ENCODE results near the gene TAF7.
"Not testable (repeated sequence)": the region's sequence is repeated elsewhere in the genome, so short reads cannot be mapped to it uniquely, and the experiment has no call there.

Gene TAF7

GRCh38 chr5:141345327-141345726, 24.7 kb upstream of the TAF7 start:
- no peak for TF ChIP-seq ZNF274 (IDR thresholded peaks at IDR 0.05; ENCODE audit: low read depth, low read length)
- no peak overlapping the region for H3K4me3 ChIP-seq (ENCODE audit: low read length)

GRCh38 chr5:141343953-141344463, 23.4 kb upstream of the TAF7 start:
- TF ChIP-seq ZNF274 (IDR thresholded peaks at IDR 0.05; ENCODE audit: low read depth, low read length) = no peak
- H3K4me3 ChIP-seq (ENCODE audit: low read length) = peak overlapping the region; percentile 64

- peak within 1 kb of the TSS; percentile 64 for H3K4me3 ChIP-seq (ENCODE audit: low read length)
- no peak for TF ChIP-seq ZNF274 (IDR thresholded peaks at IDR 0.05; ENCODE audit: low read depth, low read length)
Observed at GRCh38 chr5:141343242-141343952, 22.8 kb upstream of the TAF7 start, which contains the start of gene PCDHGA3. Gene PCDHGA3 (plus strand): TSS chr5:141343829. CDS start chr5:141344034, 205 bp downstream.

GRCh38 chr5:141342773-141343172, 22.2 kb upstream of the TAF7 start:
- TF ChIP-seq ZNF274 (IDR thresholded peaks at IDR 0.05; ENCODE audit: low read depth, low read length) = no peak

GRCh38 chr5:141340781-141341354, 20.3 kb upstream of the TAF7 start:
- not testable (repeated sequence) for H3K4me3 ChIP-seq (ENCODE audit: low read length)

More at GRCh38 chr5:141342773-141343172, 22.2 kb upstream of the TAF7 start:
- H3K4me3 ChIP-seq (ENCODE audit: low read length) = no peak overlapping the region

GRCh38 chr5:141338538-141339306, 18.1 kb upstream of the TAF7 start, which contains the start of gene PCDHGA2:
Gene PCDHGA2 (plus strand): TSS chr5:141338760.
- H3K4me3 ChIP-seq (ENCODE audit: low read length) = no peak within 1 kb of the TSS

GRCh38 chr5:141332571-141332970, 12.0 kb upstream of the TAF7 start:
- not testable (repeated sequence) for H3K4me3 ChIP-seq (ENCODE audit: low read length)

More at GRCh38 chr5:141338538-141339306, 18.1 kb upstream of the TAF7 start, which contains the start of gene PCDHGA2:
- no peak for TF ChIP-seq ZNF274 (IDR thresholded peaks at IDR 0.05; ENCODE audit: low read depth, low read length)

- no peak for TF ChIP-seq ZNF274 (IDR thresholded peaks at IDR 0.05; ENCODE audit: low read depth, low read length)
Observed at GRCh38 chr5:141330299-141331080, 9.9 kb upstream of the TAF7 start, which contains the start of gene PCDHGA1. Gene PCDHGA1 (plus strand): TSS chr5:141330514.

GRCh38 chr5:141328231-141328630, 7.6 kb upstream of the TAF7 start:
- no peak for TF ChIP-seq ZNF274 (IDR thresholded peaks at IDR 0.05; ENCODE audit: low read depth, low read length)
- no peak overlapping the region for H3K4me3 ChIP-seq (ENCODE audit: low read length)

More at GRCh38 chr5:141330299-141331080, 9.9 kb upstream of the TAF7 start, which contains the start of gene PCDHGA1:
- no peak within 1 kb of the TSS for H3K4me3 ChIP-seq (ENCODE audit: low read length)

GRCh38 chr5:141326088-141326854, 5.7 kb upstream of the TAF7 start:
- H3K4me3 ChIP-seq (ENCODE audit: low read length) = peak overlapping the region; percentile 39; the same call in 1 of the 2 replicates
- TF ChIP-seq ZNF274 (IDR thresholded peaks at IDR 0.05; ENCODE audit: low read depth, low read length) = no peak

- no peak overlapping the region for H3K4me3 ChIP-seq (ENCODE audit: low read length)
- TF ChIP-seq ZNF274 (IDR thresholded peaks at IDR 0.05; ENCODE audit: low read depth, low read length) = no peak
Observed at GRCh38 chr5:141322261-141322660, 1.7 kb upstream of the TAF7 start.

GRCh38 chr5:141319699-141320098, 885 bp downstream of the TAF7 start:
- peak overlapping the region; percentile 67 for H3K4me3 ChIP-seq (ENCODE audit: low read length)
- no peak for TF ChIP-seq ZNF274 (IDR thresholded peaks at IDR 0.05; ENCODE audit: low read depth, low read length)

GRCh38 chr5:141319202-141319601, 1.4 kb downstream of the TAF7 start:
- no peak for TF ChIP-seq ZNF274 (IDR thresholded peaks at IDR 0.05; ENCODE audit: low read depth, low read length)
- no peak overlapping the region; the same call in 1 of the 2 replicates for H3K4me3 ChIP-seq (ENCODE audit: low read length)

GRCh38 chr5:141316963-141317362, 3.6 kb downstream of the TAF7 start:
- not testable (repeated sequence) for H3K4me3 ChIP-seq (ENCODE audit: low read length)

All from GM08714 (cell line).